ENCODE data around the gene PPEF1. TPM values are rescaled to one million over a fixed set of nuclear protein-coding genes. Genes with fewer than 3 reads are reported as not detected.
"Not testable (repeated sequence)": the region's sequence is repeated elsewhere in the genome, so short reads cannot be mapped to it uniquely, and the experiment has no call there.

Gene PPEF1
- total RNA-seq, 2 donors from 2014 or later = not detected

DNA sequence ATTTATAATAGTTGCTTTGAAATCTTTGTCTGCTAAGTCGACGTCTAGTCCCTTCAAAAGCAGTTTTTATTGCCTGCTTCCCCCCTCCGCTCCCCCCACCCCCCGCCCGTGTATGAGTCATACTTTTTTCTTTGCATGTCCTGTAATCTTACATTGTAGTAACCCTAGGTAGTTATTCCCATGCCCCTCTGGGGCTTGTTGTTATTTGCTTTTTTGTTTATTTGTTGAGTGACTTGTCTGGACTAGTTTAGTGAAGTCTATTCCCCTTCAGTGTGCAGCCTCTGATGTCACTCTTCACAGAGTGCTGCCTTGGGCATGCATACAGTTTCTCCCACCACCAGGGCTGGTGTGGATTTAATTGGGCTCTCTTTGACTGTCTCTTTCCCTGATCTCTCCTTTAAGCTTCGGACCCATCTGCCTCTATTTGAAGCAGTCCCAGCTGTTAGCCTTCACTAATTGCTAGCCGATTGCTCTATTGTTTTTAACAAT is 86.2 kb downstream of the PPEF1 start:
- ATAC-seq = no peak
- H3K9me3 Mint-ChIP-seq = no peaks in the 10 kb centered on the region
- peaks cover 4 to 7% of the 10 kb centered on the region in 2 donors for H3K27me3 Mint-ChIP-seq
- DNase-seq (ENCODE audit: low spot score) = no peak
- no peaks in the 10 kb centered on the region for H3K36me3 Mint-ChIP-seq
- no peaks in the 10 kb centered on the region for H3K4me1 Mint-ChIP-seq (ENCODE audit: low read depth in 2 of 2)
- H3K27ac Mint-ChIP-seq = no peak overlapping the region
- no peak overlapping the region for H3K4me3 Mint-ChIP-seq

DNA sequence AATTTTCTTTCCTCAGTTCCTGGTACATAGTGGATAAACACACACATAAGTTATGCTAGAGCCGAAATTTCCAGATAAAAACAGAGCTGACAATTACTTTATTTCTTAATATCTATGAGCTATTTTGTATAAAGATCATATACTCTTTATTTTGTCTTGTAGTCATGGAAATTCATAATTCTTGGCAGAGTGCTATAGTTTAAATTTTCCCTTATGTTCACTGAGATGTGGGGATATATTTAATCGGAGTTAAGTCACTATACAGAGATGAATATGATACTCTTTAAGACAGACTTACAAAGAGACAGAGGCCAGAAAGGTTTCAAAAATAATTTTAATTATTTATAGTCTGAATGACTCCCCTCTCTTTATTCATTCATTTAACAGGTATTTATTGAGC is 89.7 kb downstream of the PPEF1 start:
- ATAC-seq = no peak

GRCh38 chrX:18799911-18800310 is 92.5 kb downstream of the PPEF1 start:
- Mint-ChIP-seq H3K4me3 (no peak overlapping the region), H3K27me3 (peaks cover 0 to 5% of the 10 kb centered on the region in 2 donors), H3K27ac (no peak overlapping the region), H3K9me3 (no peaks in the 10 kb centered on the region), H3K4me1 (ENCODE audit: low read depth in 2 of 2) (no peaks in the 10 kb centered on the region), H3K36me3 (no peaks in the 10 kb centered on the region)
- ATAC-seq (no peak), DNase-seq (ENCODE audit: low spot score) (no peak)

More for the DNA sequence above, 89.7 kb downstream of the PPEF1 start:
- no peak overlapping the region for H3K27ac Mint-ChIP-seq
- no peak for DNase-seq (ENCODE audit: low spot score)
- no peak overlapping the region for H3K4me3 Mint-ChIP-seq
- no peaks in the 10 kb centered on the region for H3K9me3 Mint-ChIP-seq
- H3K4me1 Mint-ChIP-seq (ENCODE audit: low read depth in 2 of 2) = no peaks in the 10 kb centered on the region
- no peaks in the 10 kb centered on the region for H3K36me3 Mint-ChIP-seq
- H3K27me3 Mint-ChIP-seq = peaks cover 0 to 2% of the 10 kb centered on the region in 2 donors

DNA sequence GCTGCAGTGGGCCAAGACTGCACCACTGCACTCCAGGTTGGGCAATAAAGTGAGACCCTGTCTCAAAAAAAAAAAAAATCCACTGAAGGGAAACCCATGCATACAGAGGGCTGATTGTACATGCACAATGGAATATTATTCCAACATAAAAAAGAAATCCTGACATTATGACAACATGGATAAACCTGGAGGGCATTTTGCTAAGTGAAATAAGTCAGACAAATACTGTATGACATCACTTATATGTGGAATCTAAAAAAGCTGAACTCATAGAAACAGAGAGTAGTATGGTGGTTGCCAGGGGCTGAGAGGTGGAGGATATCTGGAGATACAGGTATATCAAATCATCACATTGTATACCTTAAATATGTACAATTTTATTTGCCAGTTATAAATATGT is 102.2 kb downstream of the PPEF1 start:
- Mint-ChIP-seq H3K27ac (no peak overlapping the region), H3K4me1 (ENCODE audit: low read depth in 2 of 2) (no peaks in the 10 kb centered on the region), H3K36me3 (no peaks in the 10 kb centered on the region), H3K4me3 (no peak overlapping the region), H3K9me3 (no peaks in the 10 kb centered on the region), H3K27me3 (peaks cover under 1 to 3% of the 10 kb centered on the region in 2 donors)
- no peak for DNase-seq (ENCODE audit: low spot score)
- ATAC-seq = no peak

GRCh38 chrX:18810416-18810815 is 103.0 kb downstream of the PPEF1 start:
- no peak overlapping the region for H3K4me3 Mint-ChIP-seq

GRCh38 chrX:18825375-18825774 is 117.9 kb downstream of the PPEF1 start:
- H3K4me1 Mint-ChIP-seq (ENCODE audit: low read depth in 2 of 2) = no peaks in the 10 kb centered on the region
- DNase-seq (ENCODE audit: low spot score) = no peak
- H3K36me3 Mint-ChIP-seq = no peaks in the 10 kb centered on the region
- H3K27ac Mint-ChIP-seq = no peak overlapping the region
- no peak overlapping the region for H3K4me3 Mint-ChIP-seq
- no peaks in the 10 kb centered on the region for H3K9me3 Mint-ChIP-seq
- no peak for ATAC-seq
- no peaks in the 10 kb centered on the region for H3K27me3 Mint-ChIP-seq

More at GRCh38 chrX:18810416-18810815, 103.0 kb downstream of the PPEF1 start:
- no peak overlapping the region for H3K27ac Mint-ChIP-seq
- peaks cover 5 to 8% of the 10 kb centered on the region in 2 donors for H3K27me3 Mint-ChIP-seq
- DNase-seq (ENCODE audit: low spot score) (no peak), ATAC-seq (no peak)
- H3K4me1 Mint-ChIP-seq (ENCODE audit: low read depth in 2 of 2) = no peaks in the 10 kb centered on the region
- H3K36me3 Mint-ChIP-seq = no peaks in the 10 kb centered on the region
- no peaks in the 10 kb centered on the region for H3K9me3 Mint-ChIP-seq

DNA sequence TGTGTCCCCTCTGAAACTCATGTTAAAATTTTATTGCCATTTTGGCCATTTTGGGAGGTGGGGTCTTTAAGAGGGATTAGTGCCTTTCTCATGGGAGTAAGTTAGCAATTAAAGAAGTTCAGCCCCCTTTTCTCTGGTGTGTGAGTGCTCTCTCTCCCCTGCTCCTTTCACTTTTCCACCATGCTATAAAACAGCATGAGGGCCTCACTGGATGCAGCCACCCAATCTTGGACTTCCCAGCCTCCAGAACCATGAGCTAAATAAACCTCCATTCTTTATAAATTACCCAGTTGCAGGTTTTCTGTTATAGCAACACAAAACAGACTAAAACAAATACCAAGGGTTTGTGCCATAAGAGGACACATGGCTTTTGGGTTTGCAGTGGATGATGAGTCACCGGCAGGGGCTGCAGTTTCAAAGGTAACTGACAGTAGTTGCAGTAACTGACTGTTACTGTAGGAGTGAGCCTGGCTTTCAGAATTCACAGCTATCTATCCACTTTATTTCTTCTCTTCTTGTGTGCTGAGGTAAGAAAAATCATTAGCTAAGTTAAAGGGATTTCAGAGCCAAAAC is 121.5 kb downstream of the PPEF1 start:
- Mint-ChIP-seq H3K4me1 (ENCODE audit: low read depth in 2 of 2) (no peaks in the 10 kb centered on the region), H3K27ac (no peak overlapping the region)

GRCh38 chrX:18833071-18833731 is 125.8 kb downstream of the PPEF1 start:
- Mint-ChIP-seq H3K36me3 (no peaks in the 10 kb centered on the region), H3K9me3 (no peaks in the 10 kb centered on the region), H3K4me1 (ENCODE audit: low read depth in 2 of 2) (no peaks in the 10 kb centered on the region), H3K27ac (no peak overlapping the region), H3K4me3 (no peak overlapping the region), H3K27me3 (no peaks in the 10 kb centered on the region)
- no peak for ATAC-seq
- no peak for DNase-seq (ENCODE audit: low spot score)

More for the DNA sequence above, 121.5 kb downstream of the PPEF1 start:
- no peak overlapping the region for H3K4me3 Mint-ChIP-seq
- DNase-seq (ENCODE audit: low spot score) = no peak
- no peaks in the 10 kb centered on the region for H3K27me3 Mint-ChIP-seq
- H3K36me3 Mint-ChIP-seq = no peaks in the 10 kb centered on the region
- no peak for ATAC-seq
- no peaks in the 10 kb centered on the region for H3K9me3 Mint-ChIP-seq

- DNase-seq (ENCODE audit: low spot score); H3K9me3 Mint-ChIP-seq; H3K27ac Mint-ChIP-seq; H3K4me1 Mint-ChIP-seq (ENCODE audit: low read depth in 2 of 2); H3K27me3 Mint-ChIP-seq; H3K36me3 Mint-ChIP-seq; H3K4me3 Mint-ChIP-seq; ATAC-seq: not testable (repeated sequence)
These were observed 140.5 kb downstream of the PPEF1 start for GRCh38 chrX:18847901-18848300.

- no peaks in the 10 kb centered on the region for H3K27me3 Mint-ChIP-seq
- H3K9me3 Mint-ChIP-seq = no peaks in the 10 kb centered on the region
- no peaks in the 10 kb centered on the region for H3K36me3 Mint-ChIP-seq
- no peak overlapping the region for H3K27ac Mint-ChIP-seq
- ATAC-seq (no peak), DNase-seq (ENCODE audit: low spot score) (no peak)
- H3K4me3 Mint-ChIP-seq = no peak overlapping the region
- H3K4me1 Mint-ChIP-seq (ENCODE audit: low read depth in 2 of 2) = peaks cover 4 to 9% of the 10 kb centered on the region in 2 donors
These were observed 148.6 kb downstream of the PPEF1 start for GRCh38 chrX:18855919-18856644.

DNA sequence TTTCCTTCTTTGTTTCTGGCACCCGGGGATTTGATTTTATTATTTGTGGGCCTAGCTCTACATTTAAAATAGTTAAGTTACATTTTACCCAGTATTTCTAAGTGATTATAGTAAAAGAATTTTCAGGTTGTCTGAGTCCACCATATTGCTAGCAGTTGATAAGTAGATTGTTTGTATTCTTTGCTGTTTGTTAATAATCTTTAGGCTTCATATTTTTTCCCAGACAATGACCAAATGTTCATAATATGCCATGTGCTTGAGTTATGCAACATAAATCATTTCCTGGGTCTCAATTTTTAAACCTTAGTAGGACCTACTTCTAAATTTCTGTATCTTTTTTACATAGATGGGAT is 149.2 kb downstream of the PPEF1 start:
- H3K27ac Mint-ChIP-seq = no peak overlapping the region
- DNase-seq (ENCODE audit: low spot score) = no peak
- no peaks in the 10 kb centered on the region for H3K36me3 Mint-ChIP-seq
- no peak for ATAC-seq
- H3K4me3 Mint-ChIP-seq = no peak overlapping the region
- peaks cover 4 to 9% of the 10 kb centered on the region in 2 donors for H3K4me1 Mint-ChIP-seq (ENCODE audit: low read depth in 2 of 2)
- no peaks in the 10 kb centered on the region for H3K9me3 Mint-ChIP-seq
- H3K27me3 Mint-ChIP-seq = no peaks in the 10 kb centered on the region

DNA sequence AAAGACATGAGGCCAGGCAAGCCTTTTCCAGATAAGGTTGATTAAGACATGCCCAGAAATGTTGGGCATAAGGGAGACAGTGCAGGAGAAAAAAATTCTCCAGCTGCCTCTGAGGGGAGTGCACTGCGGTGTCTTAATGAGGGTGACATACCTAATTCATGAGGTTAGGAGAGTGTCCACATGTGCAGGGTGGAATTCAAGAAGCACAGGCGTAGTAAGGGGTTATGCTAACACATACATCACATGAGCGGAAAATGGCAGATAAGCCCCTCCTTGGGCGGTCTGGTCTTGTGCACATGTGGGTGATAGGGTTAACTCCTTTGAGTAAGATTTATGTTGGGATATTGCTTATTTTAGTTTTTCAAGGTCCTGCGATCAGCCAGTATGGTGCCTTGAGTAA is 154.1 kb downstream of the PPEF1 start:
- H3K9me3 Mint-ChIP-seq = no peaks in the 10 kb centered on the region
- no peak for ATAC-seq
- no peaks in the 10 kb centered on the region for H3K27me3 Mint-ChIP-seq
- H3K4me3 Mint-ChIP-seq = no peak overlapping the region
- H3K36me3 Mint-ChIP-seq = no peaks in the 10 kb centered on the region
- DNase-seq (ENCODE audit: low spot score) = no peak
- H3K27ac Mint-ChIP-seq = no peak overlapping the region
- H3K4me1 Mint-ChIP-seq (ENCODE audit: low read depth in 2 of 2) = peaks cover 0 to 3% of the 10 kb centered on the region in 2 donors

DNA sequence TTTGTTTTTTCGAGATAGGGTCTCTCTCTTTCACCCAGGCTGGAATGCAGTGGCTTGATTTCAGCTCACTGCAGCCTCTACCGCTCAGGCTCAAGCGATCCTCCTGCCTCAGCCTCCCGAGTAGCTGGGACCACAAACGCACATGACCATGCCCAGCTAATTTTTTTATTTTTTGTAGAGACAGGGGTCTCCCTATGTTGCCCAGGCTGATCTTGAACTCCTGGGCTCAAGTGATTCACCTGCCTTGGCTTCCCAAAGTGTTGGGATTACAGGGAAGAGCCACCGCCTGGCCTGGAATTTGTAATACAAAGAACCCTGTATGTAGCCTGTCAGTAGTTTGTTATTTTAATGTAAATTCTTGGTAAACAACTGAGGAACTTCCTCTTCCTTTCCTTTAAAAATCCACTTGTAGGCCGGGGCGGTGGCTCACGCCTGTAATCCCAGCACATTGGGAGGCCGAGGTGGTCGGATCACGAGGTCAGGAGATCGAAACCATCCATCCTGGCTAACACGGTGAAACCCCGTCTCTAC is 157.0 kb downstream of the PPEF1 start:
- no peak overlapping the region for H3K4me3 Mint-ChIP-seq
- no peaks in the 10 kb centered on the region for H3K27me3 Mint-ChIP-seq
- ATAC-seq (no peak), DNase-seq (ENCODE audit: low spot score) (no peak)
- no peaks in the 10 kb centered on the region for H3K4me1 Mint-ChIP-seq (ENCODE audit: low read depth in 2 of 2)
- no peaks in the 10 kb centered on the region for H3K9me3 Mint-ChIP-seq
- no peak overlapping the region for H3K27ac Mint-ChIP-seq
- no peaks in the 10 kb centered on the region for H3K36me3 Mint-ChIP-seq

All from natural killer cell treated with Interleukin-12 subunit alpha and Interleukin-12 subunit beta and Interleukin-15 and Interleukin-18, amount 100 ng/mL, for 72 hours (primary cell).